GM18502 (cell line): ENCODE results near the gene SCN9A.
"Not testable (repeated sequence)": the region's sequence is repeated elsewhere in the genome, so short reads cannot be mapped to it uniquely, and the experiment has no call there.

Source experiments
- ATAC-seq: cut with Tn5 transposase; IDR thresholded peaks from one replicate; pipeline ENCODE4 v1.9.1; 2021; ENCODE audit warnings: mild to moderate bottlenecking; ENCODE audit not compliant: unreplicated experiment, poor library complexity

Gene SCN9A

GRCh38 chr2:166376488-166376828 lies 714 bp upstream of the SCN9A start:
- no peak for ATAC-seq

- peak; percentile 27 for ATAC-seq
These were observed 479 bp downstream of the SCN9A start for GRCh38 chr2:166375195-166375735.

- no peak for ATAC-seq
These were observed 1.8 kb downstream of the SCN9A start for GRCh38 chr2:166373951-166374350.

- no peak for ATAC-seq
These were observed 2.2 kb downstream of the SCN9A start for GRCh38 chr2:166373539-166373938.

GRCh38 chr2:166373105-166373504 lies 2.6 kb downstream of the SCN9A start:
- no peak for ATAC-seq

GRCh38 chr2:166372046-166372445 lies 3.7 kb downstream of the SCN9A start:
- ATAC-seq = no peak

GRCh38 chr2:166365803-166366420 lies 9.8 kb downstream of the SCN9A start:
- no peak for ATAC-seq

GRCh38 chr2:166365239-166365638 lies 10.5 kb downstream of the SCN9A start:
- no peak for ATAC-seq

GRCh38 chr2:166364476-166365161 lies 11.1 kb downstream of the SCN9A start:
- no peak for ATAC-seq

- peak; percentile 66 for ATAC-seq
These were observed 14.2 kb downstream of the SCN9A start for GRCh38 chr2:166361351-166362153.

- no peak for ATAC-seq
These were observed 14.8 kb downstream of the SCN9A start for GRCh38 chr2:166360906-166361305.

- no peak for ATAC-seq
These were observed 15.3 kb downstream of the SCN9A start for GRCh38 chr2:166360426-166360825.

GRCh38 chr2:166357950-166358321 lies 17.8 kb downstream of the SCN9A start:
- not testable (repeated sequence) for ATAC-seq

GRCh38 chr2:166357068-166357949 lies 18.4 kb downstream of the SCN9A start:
- ATAC-seq = no peak

- no peak for ATAC-seq
These were observed 24.4 kb downstream of the SCN9A start for GRCh38 chr2:166351319-166351718.

- no peak for ATAC-seq
These were observed 25.2 kb downstream of the SCN9A start for GRCh38 chr2:166350525-166350924.

- ATAC-seq = no peak
These were observed 31.2 kb downstream of the SCN9A start for GRCh38 chr2:166344286-166345113.

- no peak for ATAC-seq
These were observed 32.3 kb downstream of the SCN9A start for GRCh38 chr2:166343467-166343866.

GRCh38 chr2:166341426-166341825 lies 34.3 kb downstream of the SCN9A start:
- ATAC-seq = no peak
